SK-N-SH (cell line): ENCODE measurements around the gene HRH2. TPM values are rescaled to one million over a fixed set of nuclear protein-coding genes. Genes with fewer than 3 reads are reported as not detected.

Experiments
- CTCF ChIA-PET: fragments of 300-600, 350-600 bp; formaldehyde crosslinking; extraction: SDS; loops from one replicate; lab custom pipeline; 2021; lab: Yijun Ruan, JAX
- POLR2A ChIA-PET: fragments of 350-600 bp; sonication (Branson Sonifier 250); formaldehyde crosslinking; extraction: SDS; loops from one replicate; lab custom pipeline; 2020; ENCODE audit warnings: antibody characterized with exemption, inconsistent platforms; lab: Yijun Ruan, JAX
- DNase-seq: peaks from one replicate; pipeline ENCODE4 v3.0.0; 2012
- H2AFZ ChIP-seq: fragments of 200-600 bp; sonication (generic); 2 replicates; pipeline ENCODE4 v1.8.1; 2016; ENCODE audit warnings: antibody characterized with exemption, mild to moderate bottlenecking, low read depth
- H3F3A ChIP-seq: fragments of 200-600 bp; sonication (generic); replicated peaks from 2 replicates; pipeline ENCODE3; 2016; ENCODE audit warnings: antibody characterized with exemption, mild to moderate bottlenecking; ENCODE audit not compliant: insufficient read depth
- H3K27ac ChIP-seq, 2 experiments: fragments of 200-500 bp in 1 of 2; fragments of 200-600 bp in 1 of 2; sonication (Bioruptor generic) in 1 of 2; sonication (generic), shearing (Covaris generic) in 1 of 2; 2 replicates each; pipeline versions ENCODE4 v1.5.1 to v1.6.1; 2014 to 2016; ENCODE audit warnings: low read depth in 2 of 2, inconsistent platforms in 1 of 2, low read length in 1 of 2, mild to moderate bottlenecking in 1 of 2, mixed read lengths in 1 of 2
- H3K27me3 ChIP-seq: fragments of 200-600 bp; sonication (generic), shearing (Covaris generic); 2 replicates; pipeline ENCODE4 v1.6.1; 2016; ENCODE audit warnings: mixed run types; ENCODE audit not compliant: insufficient read depth
- H3K36me3 ChIP-seq, 2 experiments: fragments of 200-500 bp in 1 of 2; fragments of 200-600 bp in 1 of 2; sonication (Bioruptor generic) in 1 of 2; sonication (generic) in 1 of 2; replicated peaks in 1 of 2; 2 replicates each; pipeline versions ENCODE3 to v1.5.1; 2014 to 2016; ENCODE audit warnings: low read length in 1 of 2, mild to moderate bottlenecking in 1 of 2; ENCODE audit not compliant: insufficient read depth in 2 of 2, control insufficient read depth in 1 of 2
- H3K4me1 ChIP-seq, 2 experiments: fragments of 200-500 bp in 1 of 2; fragments of 200-600 bp in 1 of 2; sonication (Bioruptor generic) in 1 of 2; sonication (generic), shearing (Covaris generic) in 1 of 2; 2 replicates each; pipeline versions ENCODE4 v1.5.1 to v1.6.1; 2014 to 2016; ENCODE audit warnings: low read depth in 1 of 2, low read length in 1 of 2, mixed run types in 1 of 2; ENCODE audit not compliant: insufficient read depth in 2 of 2, control insufficient read depth in 1 of 2
- H3K4me2 ChIP-seq: fragments of 200-600 bp; sonication (generic), shearing (Covaris generic); 2 replicates; pipeline ENCODE4 v1.6.1; 2017; ENCODE audit warnings: mixed run types
- H3K4me3 ChIP-seq, 2 experiments: fragments of 200-500 bp in 1 of 2; fragments of 200-600 bp in 1 of 2; sonication (Bioruptor generic) in 1 of 2; sonication (generic), shearing (Covaris generic) in 1 of 2; 2 replicates each; pipeline versions ENCODE4 v1.5.1 to v1.8.1; 2014 to 2016; ENCODE audit warnings: low read depth in 2 of 2, inconsistent platforms in 1 of 2, low read length in 1 of 2, mild to moderate bottlenecking in 1 of 2, mixed read lengths in 1 of 2, moderate library complexity in 1 of 2
- H3K79me2 ChIP-seq: fragments of 200-600 bp; sonication (generic); 2 replicates; pipeline ENCODE4 v1.8.1; 2017; ENCODE audit warnings: mild to moderate bottlenecking; ENCODE audit not compliant: insufficient read depth
- H3K9ac ChIP-seq: fragments of 200-600 bp; sonication (generic); 2 replicates; pipeline ENCODE4 v1.6.1; 2017; ENCODE audit warnings: mixed run types
- H3K9me2 ChIP-seq: fragments of 200-600 bp; sonication (generic); 2 replicates; pipeline ENCODE4 v1.6.1; 2017; ENCODE audit warnings: mixed run types
- H3K9me3 ChIP-seq: fragments of 200-600 bp; sonication (generic); 2 replicates; pipeline ENCODE4 v1.6.1; 2017; ENCODE audit warnings: mixed run types, mild to moderate bottlenecking, moderate library complexity
- H4K20me1 ChIP-seq: fragments of 200-600 bp; sonication (generic); 2 replicates; pipeline ENCODE4 v1.6.1; 2017; ENCODE audit warnings: mild to moderate bottlenecking, mixed run types; ENCODE audit not compliant: insufficient read depth
- FOXJ3 ChIP-seq: sonication (generic); formaldehyde crosslinking; IDR thresholded peaks from 2 replicates; pipeline ENCODE4 v1.5.1; 2020; ENCODE audit warnings: mild to moderate bottlenecking, missing genetic modification reagents
- JUND ChIP-seq: IDR thresholded peaks from 2 replicates; pipeline ENCODE4 v1.4.0; 2012
- PBX3 ChIP-seq: IDR thresholded peaks from 2 replicates; pipeline ENCODE4; 2012
- RCOR1 ChIP-seq: fragments of 150-350 bp; IDR thresholded peaks from 2 replicates; pipeline ENCODE4 v1.6.1; 2017; ENCODE audit warnings: antibody characterized with exemption, low read length
- REST ChIP-seq: IDR thresholded peaks from 2 replicates; pipeline ENCODE4 v1.6.1; 2012; ENCODE audit warnings: mild to moderate bottlenecking, low read depth, low read length, moderate library complexity
- RFX5 ChIP-seq: IDR thresholded peaks from 2 replicates; pipeline ENCODE4 v1.6.1; 2012; ENCODE audit warnings: mild to moderate bottlenecking, improper control_type of control experiment, low read length
- WGBS: methylation state at CpG from one replicate; pipeline ENCODE4 v1.1.6; 2017; ENCODE audit warnings: low lambda C conversion rate; 5-methylcytosine and 5-hydroxymethylcytosine counted together
- polyA plus RNA-seq, 3 experiments: library from polyadenylated mRNA; depleted of rRNA; stranded (reverse); fragments of >200 nt; gene quantifications; 2 replicates each; pipeline ENCODE4 v1.2.3, GENCODE V29; 2012

HRH2 gene
- polyA plus RNA-seq, 1 of the 3 experiments (the other 2 are of a cell fraction) = 0.08 TPM

- Histone ChIP-seq H3K27me3 (no peaks in the 10 kb centered on the region), H3K79me2 (no peaks in the 10 kb centered on the region), H3K9me3 (no peaks in the 10 kb centered on the region), H4K20me1 (no peaks in the 10 kb centered on the region), H2AFZ (no peak overlapping the region), H3K4me2 (no peak overlapping the region), H3K4me1 (peaks cover 0 to 7% of the 10 kb centered on the region in 2 experiments; a peak in 1 of 4 replicates), H3F3A (no peaks in the 10 kb centered on the region), H3K9ac (no peak overlapping the region), H3K9me2 (no peaks in the 10 kb centered on the region), H3K36me3 (no peaks in the 10 kb centered on the region), H3K27ac (no peak overlapping the region), H3K4me3 (no peak overlapping the region)
- DNase-seq = no peak
- POLR2A ChIA-PET = no interaction called here
- WGBS = 53% methylated on average over 6 of the region's 6 CpGs
- TF ChIP-seq REST (no peak), RCOR1 (no peak), FOXJ3 (CRISPR knock-in tag) (no peak), PBX3 (no peak), JUND (no peak)
- CTCF ChIA-PET = interaction anchor here (1.0 to 20.1 kb wide), 3 partner anchors 65 to 196 kb away, joined by 3 to 338 read pairs (median 235); partner anchors contain the start of gene CPLX2
Measured at GRCh38 chr5:175733017-175733416, 75.1 kb downstream of the HRH2 start.

- no peaks in the 10 kb centered on the region for H4K20me1 ChIP-seq
- no peaks in the 10 kb centered on the region for H3K9me2 ChIP-seq
- ChIA-PET POLR2A (no interaction called here), CTCF (interaction anchor here (0.7 to 20.1 kb wide), 3 partner anchors 15 to 197 kb away, joined by 3 to 338 read pairs (median 235); partner anchors contain the start of gene CPLX2)
- no peak overlapping the region for H3K4me3 ChIP-seq
- TF ChIP-seq JUND (no peak), RFX5 (no peak)
- no peak overlapping the region for H3K27ac ChIP-seq
- no peak overlapping the region for H3K9ac ChIP-seq
- no peak overlapping the region for H2AFZ ChIP-seq
- DNase-seq = no peak
- H3K9me3 ChIP-seq = no peaks in the 10 kb centered on the region
- no peaks in the 10 kb centered on the region for H3K79me2 ChIP-seq
- H3K4me2 ChIP-seq = no peak overlapping the region
- WGBS = 77% methylated on average over 14 of the region's 14 CpGs
- H3K27me3 ChIP-seq = no peaks in the 10 kb centered on the region
- no peaks in the 10 kb centered on the region for H3F3A ChIP-seq
- no peaks in the 10 kb centered on the region for H3K36me3 ChIP-seq
- H3K4me1 ChIP-seq = peaks cover 0 to 7% of the 10 kb centered on the region in 2 experiments; a peak in 1 of 4 replicates
Measured at GRCh38 chr5:175734016-175734415, 76.1 kb downstream of the HRH2 start.
